Mammary epithelial cell (primary cell): ENCODE measurements around the gene ATP2C1.

Experiments
- CTCF ChIP-seq, 2 donors: IDR thresholded peaks in 1 of 2; conservative IDR thresholded peaks in 1 of 2; 2 replicates each; pipeline ENCODE4 v1.5.1; 2011 to 2012; ENCODE audit warnings: inconsistent platforms in 2 of 2, low read length in 2 of 2, mild to moderate bottlenecking in 2 of 2, control low read depth in 1 of 2, low read depth in 1 of 2; ENCODE audit not compliant: insufficient read depth in 1 of 2; ENCODE audit errors: extremely low read depth in 1 of 2
- EZH2 ChIP-seq: IDR thresholded peaks from 2 replicates; pipeline ENCODE4 v1.6.1; 2012; ENCODE audit warnings: low read length, inconsistent platforms, borderline replicate concordance

GRCh38 chr3:130948001-130948773 lies 54.3 kb downstream of the ATP2C1 start:
- TF ChIP-seq CTCF (conservative IDR thresholded peaks at IDR 0.05 in 1 of 2, IDR thresholded peaks at IDR 0.05 in 1 of 2; ENCODE audit: extremely low read depth in 1 of 2, insufficient read depth in 1 of 2, low read depth in 1 of 2, low read length in 2 of 2) (no peak), EZH2 (no peak)
